OCI-LY3 (cell line): ENCODE results near the gene SPPL3.

ENCODE experiments used
- EZH2phosphoT487 ChIP-seq: fragments of 200-600 bp; shearing (Covaris generic); IDR thresholded peaks from 2 replicates; pipeline ENCODE4 v1.6.1; 2018; ENCODE audit warnings: antibody characterized with exemption, mixed run types, low read depth
- TF ChIP-seq, protein P1 (sequence below): fragments of 200-600, 300-600 bp; sonication (generic); IDR thresholded peaks from 2 replicates; pipeline ENCODE4 v1.5.1; 2014; ENCODE audit warnings: antibody characterized with exemption, low read length, low read depth

DNA sequence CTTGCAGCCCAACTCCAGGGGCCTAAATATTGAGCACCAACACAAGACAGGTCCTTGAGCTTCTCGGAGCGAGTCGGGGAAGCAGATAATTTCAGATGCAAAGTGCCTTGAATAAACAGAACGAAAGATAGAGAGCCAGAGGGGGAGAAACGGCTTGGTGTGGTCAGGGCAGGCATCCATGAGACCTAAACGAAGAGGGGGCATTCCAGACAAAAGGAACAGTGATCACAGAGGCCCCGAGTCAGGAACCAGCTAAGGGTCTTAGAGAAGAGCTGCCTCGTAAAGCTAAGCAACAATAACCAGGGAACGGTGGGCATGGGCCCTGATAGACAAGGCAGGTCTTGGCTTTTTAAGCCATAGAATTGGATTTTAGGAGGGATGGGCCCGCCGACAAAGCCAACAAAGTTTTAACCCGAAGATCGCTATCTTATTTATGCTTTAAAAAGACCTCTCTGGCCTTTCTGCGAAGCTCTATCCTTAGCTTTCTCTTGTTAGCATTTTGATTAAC is 179.0 kb downstream of the SPPL3 start:
- TF ChIP-seq, protein P1, sequence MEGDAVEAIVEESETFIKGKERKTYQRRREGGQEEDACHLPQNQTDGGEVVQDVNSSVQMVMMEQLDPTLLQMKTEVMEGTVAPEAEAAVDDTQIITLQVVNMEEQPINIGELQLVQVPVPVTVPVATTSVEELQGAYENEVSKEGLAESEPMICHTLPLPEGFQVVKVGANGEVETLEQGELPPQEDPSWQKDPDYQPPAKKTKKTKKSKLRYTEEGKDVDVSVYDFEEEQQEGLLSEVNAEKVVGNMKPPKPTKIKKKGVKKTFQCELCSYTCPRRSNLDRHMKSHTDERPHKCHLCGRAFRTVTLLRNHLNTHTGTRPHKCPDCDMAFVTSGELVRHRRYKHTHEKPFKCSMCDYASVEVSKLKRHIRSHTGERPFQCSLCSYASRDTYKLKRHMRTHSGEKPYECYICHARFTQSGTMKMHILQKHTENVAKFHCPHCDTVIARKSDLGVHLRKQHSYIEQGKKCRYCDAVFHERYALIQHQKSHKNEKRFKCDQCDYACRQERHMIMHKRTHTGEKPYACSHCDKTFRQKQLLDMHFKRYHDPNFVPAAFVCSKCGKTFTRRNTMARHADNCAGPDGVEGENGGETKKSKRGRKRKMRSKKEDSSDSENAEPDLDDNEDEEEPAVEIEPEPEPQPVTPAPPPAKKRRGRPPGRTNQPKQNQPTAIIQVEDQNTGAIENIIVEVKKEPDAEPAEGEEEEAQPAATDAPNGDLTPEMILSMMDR, result no peak
- TF ChIP-seq EZH2phosphoT487, result no peak
